GM13976 (cell line): ENCODE measurements around the gene B3GAT3.
"Not testable (repeated sequence)": the region's sequence is repeated elsewhere in the genome, so short reads cannot be mapped to it uniquely, and the experiment has no call there.

ENCODE experiments used
- DNase-seq: peaks from one replicate; pipeline ENCODE4 v3.0.0; 2012; ENCODE audit warnings: low spot score
- in situ Hi-C: fragments of 300-500 bp; cut with MboI; formaldehyde crosslinking; loops from one replicate; pipeline ENCODE4 v1.12.0; 2022; ENCODE audit warnings: low sequenced_read_pairs, mixed read lengths, inconsistent platforms; ENCODE audit not compliant: unreplicated experiment
- TF ChIP-seq, protein P1 (sequence below): IDR thresholded peaks from 2 replicates; pipeline ENCODE4 v1.5.1; 2012; ENCODE audit warnings: borderline replicate concordance, mild to moderate bottlenecking; ENCODE audit not compliant: insufficient read depth; ENCODE audit errors: extremely low read depth, missing control alignments, control extremely low read depth

The B3GAT3 gene

GRCh38 chr11:62588966-62589637, 32.7 kb downstream of the B3GAT3 start:
- in situ Hi-C loops: no loop called here
- DNase-seq: no peak
- TF ChIP-seq, protein P1, sequence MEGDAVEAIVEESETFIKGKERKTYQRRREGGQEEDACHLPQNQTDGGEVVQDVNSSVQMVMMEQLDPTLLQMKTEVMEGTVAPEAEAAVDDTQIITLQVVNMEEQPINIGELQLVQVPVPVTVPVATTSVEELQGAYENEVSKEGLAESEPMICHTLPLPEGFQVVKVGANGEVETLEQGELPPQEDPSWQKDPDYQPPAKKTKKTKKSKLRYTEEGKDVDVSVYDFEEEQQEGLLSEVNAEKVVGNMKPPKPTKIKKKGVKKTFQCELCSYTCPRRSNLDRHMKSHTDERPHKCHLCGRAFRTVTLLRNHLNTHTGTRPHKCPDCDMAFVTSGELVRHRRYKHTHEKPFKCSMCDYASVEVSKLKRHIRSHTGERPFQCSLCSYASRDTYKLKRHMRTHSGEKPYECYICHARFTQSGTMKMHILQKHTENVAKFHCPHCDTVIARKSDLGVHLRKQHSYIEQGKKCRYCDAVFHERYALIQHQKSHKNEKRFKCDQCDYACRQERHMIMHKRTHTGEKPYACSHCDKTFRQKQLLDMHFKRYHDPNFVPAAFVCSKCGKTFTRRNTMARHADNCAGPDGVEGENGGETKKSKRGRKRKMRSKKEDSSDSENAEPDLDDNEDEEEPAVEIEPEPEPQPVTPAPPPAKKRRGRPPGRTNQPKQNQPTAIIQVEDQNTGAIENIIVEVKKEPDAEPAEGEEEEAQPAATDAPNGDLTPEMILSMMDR: no peak

DNA sequence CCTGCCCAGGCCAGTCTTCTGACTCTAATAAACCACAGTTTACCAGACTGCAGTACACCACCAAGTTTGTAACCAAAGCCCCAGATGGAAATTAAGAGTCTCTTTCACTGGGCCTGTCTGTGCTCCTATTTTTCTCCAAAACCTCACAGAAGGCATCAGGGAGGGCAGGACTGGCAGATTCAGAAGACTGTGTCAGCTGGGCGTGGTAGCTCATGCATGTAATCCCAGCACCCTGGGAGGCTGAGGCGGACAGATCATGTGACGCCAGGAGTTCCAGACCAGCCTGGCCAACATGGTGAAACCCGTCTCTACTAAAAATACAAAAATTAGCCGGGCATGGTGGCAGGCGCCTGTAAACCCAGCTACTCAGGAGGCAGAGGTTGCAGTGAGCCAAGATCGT, 36.4 kb downstream of the B3GAT3 start:
- DNase-seq, in situ Hi-C loops: not testable (repeated sequence)

DNA sequence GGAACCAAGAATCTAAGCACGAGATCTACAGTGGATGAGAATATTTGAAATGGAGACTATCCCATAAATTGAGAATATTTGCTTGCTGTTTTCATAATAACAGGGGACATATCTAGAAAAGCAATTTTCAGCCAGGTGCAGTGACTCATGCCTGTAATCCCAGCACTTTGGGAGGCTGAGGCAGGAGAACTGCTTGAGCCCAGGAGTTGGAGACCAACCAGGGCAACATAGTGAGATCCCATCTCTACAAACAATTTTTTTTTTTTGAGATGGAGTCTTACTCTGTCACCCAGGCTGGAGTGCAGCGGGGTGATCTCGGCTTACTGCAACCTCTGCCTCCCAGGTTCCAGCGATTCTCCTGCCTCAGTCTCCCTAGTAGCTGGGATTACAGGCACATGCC, 40.1 kb downstream of the B3GAT3 start:
- in situ Hi-C loops, DNase-seq: not testable (repeated sequence)

GRCh38 chr11:62580959-62581715, 40.6 kb downstream of the B3GAT3 start:
- TF ChIP-seq, protein P1: no peak
- in situ Hi-C loops: no loop called here
- DNase-seq: no peak

DNA sequence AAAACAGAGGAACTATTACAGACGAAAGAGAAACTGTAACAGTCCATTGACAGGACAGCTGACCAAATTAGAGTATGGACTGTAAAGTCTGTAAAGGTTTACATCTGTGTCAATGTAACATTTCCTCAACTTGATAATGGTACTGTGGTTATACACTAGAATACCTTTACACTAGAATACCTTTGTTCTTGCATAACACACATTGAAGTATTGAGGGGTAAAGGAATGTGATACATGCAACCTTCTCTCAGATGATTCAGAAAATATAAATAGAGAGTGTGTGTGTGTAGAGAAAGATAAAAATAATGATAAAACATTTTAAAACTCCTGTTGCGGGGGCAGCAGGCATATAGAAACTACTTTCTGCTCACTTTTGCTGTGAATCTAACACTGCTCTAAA, 42.5 kb downstream of the B3GAT3 start:
- TF ChIP-seq, protein P1: no peak
- DNase-seq: no peak
- in situ Hi-C loops: no loop called here

GRCh38 chr11:62578541-62578940, 43.2 kb downstream of the B3GAT3 start:
- DNase-seq: no peak
- TF ChIP-seq, protein P1: no peak
- in situ Hi-C loops: no loop called here

DNA sequence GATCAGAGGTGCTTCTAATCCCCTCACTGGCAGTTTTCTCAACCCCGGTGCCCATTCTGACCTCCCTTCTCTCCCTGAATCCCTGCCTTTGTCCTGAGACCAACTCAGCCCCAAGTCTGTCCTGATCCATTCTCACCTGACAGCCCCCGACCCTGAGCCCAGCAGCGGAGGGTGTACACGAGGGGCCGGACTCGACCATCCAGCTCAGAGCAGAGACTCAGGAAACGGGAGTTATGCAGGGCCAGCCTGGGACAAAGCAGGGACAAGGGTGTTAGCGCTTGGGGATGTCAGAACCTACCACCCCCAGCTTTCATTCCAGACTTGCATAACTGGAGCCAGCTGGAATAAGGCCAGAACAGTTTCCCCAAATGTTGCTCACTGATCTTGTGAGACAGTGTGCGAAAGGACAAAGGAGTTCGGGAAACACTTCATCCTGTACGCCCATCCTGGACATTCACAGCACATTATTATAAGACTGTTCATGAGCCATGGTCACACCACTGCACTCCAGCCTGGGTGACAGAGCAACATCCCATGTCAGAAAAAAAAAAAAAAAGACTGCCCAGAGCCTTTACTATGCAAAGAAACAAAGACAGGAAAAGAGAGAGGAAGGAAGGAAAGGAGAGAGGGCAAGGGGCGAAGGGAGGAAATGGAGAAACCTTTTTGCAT, 44.6 kb downstream of the B3GAT3 start:
- TF ChIP-seq, protein P1: no peak

More for the DNA sequence above, 44.6 kb downstream of the B3GAT3 start:
- no peak for DNase-seq
- in situ Hi-C loops: no loop called here
